Measurements from ENCODE around the gene JARID2. TPM values are rescaled to one million over a fixed set of nuclear protein-coding genes. Genes with fewer than 3 reads are reported as not detected.

JARID2 gene
- total RNA-seq, 4 donors from 2014 or later = 6.6 to 8.1 (median 7.5) TPM

DNA sequence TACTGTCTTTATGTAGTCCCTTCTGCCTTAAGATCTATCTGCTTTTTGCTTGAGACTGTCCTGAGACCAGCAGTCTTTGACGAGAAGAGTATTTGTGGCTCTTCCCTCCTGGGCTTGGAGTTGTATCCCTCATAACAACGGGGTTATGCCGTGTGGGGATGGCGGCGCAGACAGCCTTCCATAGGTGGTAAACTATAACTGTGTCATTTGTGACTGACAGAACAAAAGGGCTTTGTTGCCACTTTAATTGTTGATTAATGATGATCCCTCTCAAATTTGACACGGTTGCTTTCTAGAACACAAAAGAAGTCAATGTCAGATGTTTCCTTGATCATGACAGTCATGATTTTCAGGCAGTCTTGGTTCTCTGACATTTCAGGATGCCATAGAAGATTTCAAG is 196.6 kb downstream of the JARID2 start:
- DNase-seq = no peak
- no peak overlapping the region for H3K27ac ChIP-seq
- TF ChIP-seq, protein P1, sequence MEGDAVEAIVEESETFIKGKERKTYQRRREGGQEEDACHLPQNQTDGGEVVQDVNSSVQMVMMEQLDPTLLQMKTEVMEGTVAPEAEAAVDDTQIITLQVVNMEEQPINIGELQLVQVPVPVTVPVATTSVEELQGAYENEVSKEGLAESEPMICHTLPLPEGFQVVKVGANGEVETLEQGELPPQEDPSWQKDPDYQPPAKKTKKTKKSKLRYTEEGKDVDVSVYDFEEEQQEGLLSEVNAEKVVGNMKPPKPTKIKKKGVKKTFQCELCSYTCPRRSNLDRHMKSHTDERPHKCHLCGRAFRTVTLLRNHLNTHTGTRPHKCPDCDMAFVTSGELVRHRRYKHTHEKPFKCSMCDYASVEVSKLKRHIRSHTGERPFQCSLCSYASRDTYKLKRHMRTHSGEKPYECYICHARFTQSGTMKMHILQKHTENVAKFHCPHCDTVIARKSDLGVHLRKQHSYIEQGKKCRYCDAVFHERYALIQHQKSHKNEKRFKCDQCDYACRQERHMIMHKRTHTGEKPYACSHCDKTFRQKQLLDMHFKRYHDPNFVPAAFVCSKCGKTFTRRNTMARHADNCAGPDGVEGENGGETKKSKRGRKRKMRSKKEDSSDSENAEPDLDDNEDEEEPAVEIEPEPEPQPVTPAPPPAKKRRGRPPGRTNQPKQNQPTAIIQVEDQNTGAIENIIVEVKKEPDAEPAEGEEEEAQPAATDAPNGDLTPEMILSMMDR (IDR thresholded peaks at IDR 0.05) = no peak
- no peak for TF ChIP-seq POLR2A (IDR thresholded peaks at IDR 0.05)
- H3K36me3 ChIP-seq = no peaks in the 10 kb centered on the region
- intact Hi-C loops (cut with DNase I) = no loop called here
- WGBS, 2 donors = 93 to 94% methylated on average over 6 of the region's 6 CpGs
- H3K9me3 ChIP-seq = no peaks in the 10 kb centered on the region
- no peaks in the 10 kb centered on the region for H3K27me3 ChIP-seq
- H3K4me1 ChIP-seq = peaks cover 11 to 19% of the 10 kb centered on the region in 2 donors
- H3K4me3 ChIP-seq (replicated peaks in 1 of 3) = no peak overlapping the region

DNA sequence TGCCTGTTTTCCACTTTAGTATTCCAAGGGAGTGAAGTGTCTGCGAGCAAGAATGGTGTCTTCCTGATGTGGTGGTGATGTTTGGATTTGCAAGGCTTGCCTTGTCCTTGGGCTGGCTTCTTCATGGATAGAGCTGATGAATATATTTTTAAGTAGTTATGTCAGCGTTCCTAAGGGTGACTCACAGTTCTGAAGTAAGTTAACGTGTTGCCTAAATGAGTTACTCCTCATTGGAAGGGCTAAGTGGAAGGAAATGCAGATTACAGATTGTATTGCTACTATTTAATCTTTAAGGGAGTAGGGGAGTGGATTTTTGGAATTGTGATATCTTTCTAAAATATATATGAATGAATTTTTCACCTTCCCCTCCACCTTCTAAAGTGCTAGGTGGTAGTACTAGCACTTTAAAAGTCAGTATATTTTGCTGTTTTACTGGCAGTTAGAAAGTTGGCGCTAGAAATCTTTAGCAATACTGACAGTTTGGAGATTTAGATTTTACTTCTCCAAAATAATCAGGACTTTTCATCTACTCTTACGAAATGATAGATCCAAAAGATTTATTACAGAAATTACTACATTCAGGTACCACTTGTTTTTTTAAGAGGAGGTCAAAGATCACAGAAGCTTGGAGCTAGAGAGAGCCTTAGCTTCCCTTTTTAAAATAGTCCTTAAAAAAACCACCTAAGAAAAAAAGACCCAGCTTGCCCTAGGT is 197.4 kb downstream of the JARID2 start:
- no peak for DNase-seq
- TF ChIP-seq, protein P1 (IDR thresholded peaks at IDR 0.05) = no peak
- TF ChIP-seq POLR2A (IDR thresholded peaks at IDR 0.05) = no peak
- peaks cover 11 to 19% of the 10 kb centered on the region in 2 donors for H3K4me1 ChIP-seq
- intact Hi-C loops (cut with DNase I) = no loop called here
- H3K27ac ChIP-seq = no peak overlapping the region
- no peak overlapping the region for H3K4me3 ChIP-seq (replicated peaks in 1 of 3)
- H3K36me3 ChIP-seq = no peaks in the 10 kb centered on the region
- H3K9me3 ChIP-seq = no peaks in the 10 kb centered on the region
- WGBS, 2 donors = 74 to 84% methylated on average over 5 of the region's 5 CpGs
- H3K27me3 ChIP-seq = no peaks in the 10 kb centered on the region

DNA sequence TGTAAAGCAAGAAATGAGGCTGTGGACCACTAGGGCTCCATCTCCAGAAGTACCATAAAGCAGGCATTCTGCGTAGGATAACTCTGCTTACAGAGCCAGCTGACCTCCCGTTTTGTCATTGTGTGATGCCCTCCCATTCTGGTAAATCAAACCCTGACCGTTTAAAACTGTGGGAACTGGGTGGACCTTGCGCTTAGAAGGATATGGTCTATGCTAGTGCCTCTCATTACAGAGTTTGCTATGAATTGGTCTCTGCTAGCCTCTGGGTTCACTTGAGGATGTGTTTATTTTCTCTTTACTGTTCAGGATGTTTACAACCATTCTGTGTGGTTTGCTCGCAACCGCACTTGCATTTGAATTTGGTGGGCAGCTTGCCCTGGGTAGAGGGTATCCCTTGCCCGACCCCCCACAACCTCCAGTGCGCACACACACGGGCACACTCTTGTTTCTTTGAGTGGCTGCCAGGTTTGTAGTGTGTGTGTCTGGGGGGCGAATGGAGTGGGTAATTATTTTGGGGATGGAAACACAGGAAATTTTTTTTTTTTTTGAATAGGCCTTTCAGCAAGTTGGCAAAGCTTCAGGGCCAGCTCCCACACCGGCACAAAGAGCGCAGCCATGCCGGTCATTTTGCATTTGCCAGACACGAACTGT is 198.3 kb downstream of the JARID2 start:
- H3K27ac ChIP-seq = no peak overlapping the region

DNA sequence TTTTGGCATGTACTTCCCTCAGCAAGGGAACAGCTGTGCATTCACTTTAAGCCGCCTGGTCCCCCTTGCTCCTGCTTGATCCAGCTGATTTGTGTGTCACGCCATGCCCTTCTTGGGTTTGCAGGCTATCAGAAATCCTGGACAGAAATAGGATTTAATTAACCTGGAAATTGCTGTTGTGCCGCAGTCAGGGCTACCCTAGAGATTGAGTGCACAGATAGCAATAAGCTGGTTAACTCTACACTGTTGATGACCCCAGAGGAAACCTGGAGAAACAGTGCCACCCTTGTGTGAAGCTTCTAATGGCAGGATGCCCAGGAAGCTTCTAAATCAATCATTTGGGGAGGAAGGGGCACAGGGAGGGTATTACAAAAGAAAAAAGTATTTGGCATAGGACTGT is 199.0 kb downstream of the JARID2 start:
- no peaks in the 10 kb centered on the region for H3K9me3 ChIP-seq
- DNase-seq = no peak
- H3K27ac ChIP-seq = no peak overlapping the region
- intact Hi-C loops (cut with DNase I) = no loop called here
- no peak overlapping the region for H3K4me3 ChIP-seq (replicated peaks in 1 of 3)
- WGBS, 2 donors = 78 to 79% methylated on average over 3 of the region's 3 CpGs
- H3K36me3 ChIP-seq = no peaks in the 10 kb centered on the region
- H3K4me1 ChIP-seq = peaks cover 7 to 19% of the 10 kb centered on the region in 2 donors
- no peaks in the 10 kb centered on the region for H3K27me3 ChIP-seq
- no peak for TF ChIP-seq POLR2A (IDR thresholded peaks at IDR 0.05)
- TF ChIP-seq, protein P1 (IDR thresholded peaks at IDR 0.05) = peak in 1 of 6 experiments; percentile 7

More for the DNA sequence above, 198.3 kb downstream of the JARID2 start:
- no peak for DNase-seq
- intact Hi-C loops (cut with DNase I) = no loop called here
- Histone ChIP-seq H3K4me1 (peaks cover 11 to 19% of the 10 kb centered on the region in 2 donors), H3K36me3 (no peaks in the 10 kb centered on the region), H3K27me3 (no peaks in the 10 kb centered on the region), H3K4me3 (replicated peaks in 1 of 3) (no peak overlapping the region), H3K9me3 (no peaks in the 10 kb centered on the region)
- 67 to 79% methylated on average over 14 of the region's 14 CpGs for WGBS, 2 donors
- TF ChIP-seq, protein P1 (IDR thresholded peaks at IDR 0.05) = no peak
- TF ChIP-seq POLR2A (IDR thresholded peaks at IDR 0.05) = no peak

Data from thyroid gland (tissue), 4 donors.